Chondrocyte (in vitro differentiated cells): ENCODE measurements around the gene PROM1. TPM values are rescaled to one million over a fixed set of nuclear protein-coding genes. Genes with fewer than 3 reads are reported as not detected.
A peak's percentile ranks its signal among the peaks of the same experiment; 100 is the strongest.

Experiments used
- DNase-seq: peaks from one replicate; pipeline ENCODE4 v3.0.0; 2021; ENCODE audit warnings: mixed read lengths, low spot score
- H3K27ac Mint-ChIP-seq: one replicate; pipeline ENCODE4 v1.8.0; 2021; ENCODE audit warnings: mild to moderate bottlenecking, moderate library complexity, mixed read lengths; ENCODE audit not compliant: unreplicated experiment
- H3K27me3 Mint-ChIP-seq: 2 replicates; pipeline ENCODE4 v1.8.0; 2021; ENCODE audit warnings: low read depth, mixed read lengths
- H3K36me3 Mint-ChIP-seq: 2 replicates; pipeline ENCODE4 v1.8.0; 2021; ENCODE audit warnings: low read depth, mixed read lengths
- H3K4me1 Mint-ChIP-seq: 2 replicates; pipeline ENCODE4 v1.8.0; 2021; ENCODE audit warnings: low read depth, mild to moderate bottlenecking, mixed read lengths
- H3K4me3 Mint-ChIP-seq: one replicate; pipeline ENCODE4 v1.8.0; 2021; ENCODE audit warnings: mild to moderate bottlenecking, moderate library complexity, mixed read lengths; ENCODE audit not compliant: unreplicated experiment
- H3K9me3 Mint-ChIP-seq: 2 replicates; pipeline ENCODE4 v1.8.0; 2021; ENCODE audit warnings: low read depth, mixed read lengths
- CTCF ChIP-seq: fragments of 200-600 bp; sonication (generic); IDR thresholded peaks from 2 replicates; pipeline ENCODE4 v1.5.0; 2021; ENCODE audit warnings: antibody characterized with exemption, mild to moderate bottlenecking, moderate library complexity
- total RNA-seq: library from RNA; stranded (reverse); gene quantifications from 3 replicates; pipeline ENCODE4 v1.2.1, GENCODE V29; 2021

The PROM1 gene
- total RNA-seq, 1 donor from 2014 or later, result 0.10 TPM

DNA sequence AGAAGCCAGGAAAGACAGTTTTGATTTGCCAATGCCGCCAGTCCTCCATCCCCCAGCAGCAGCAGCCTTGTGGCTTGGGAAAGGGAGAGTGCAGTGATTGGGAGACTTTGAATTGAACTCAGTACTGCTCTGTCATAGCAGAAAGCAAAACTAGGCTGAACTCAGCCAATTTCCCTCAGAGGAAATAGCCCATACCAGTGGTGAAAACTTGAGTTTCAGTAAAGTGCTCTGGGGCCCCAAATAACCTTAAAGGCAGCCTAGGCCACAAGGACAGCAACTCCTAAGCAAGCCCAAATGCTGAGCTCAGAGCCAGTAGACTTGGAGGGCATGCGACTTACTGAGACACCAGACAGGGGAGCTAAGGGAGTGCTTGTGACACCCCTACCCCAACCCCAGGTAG is 2.0 kb upstream of the PROM1 start:
- Mint-ChIP-seq H3K27me3 (peaks cover 71% of the 10 kb centered on the region), H3K27ac (no peak overlapping the region), H3K36me3 (no peaks in the 10 kb centered on the region), H3K9me3 (no peaks in the 10 kb centered on the region), H3K4me3 (no peak overlapping the region), H3K4me1 (peaks cover 25% of the 10 kb centered on the region)
- no peak for TF ChIP-seq CTCF
- no peak for DNase-seq

DNA sequence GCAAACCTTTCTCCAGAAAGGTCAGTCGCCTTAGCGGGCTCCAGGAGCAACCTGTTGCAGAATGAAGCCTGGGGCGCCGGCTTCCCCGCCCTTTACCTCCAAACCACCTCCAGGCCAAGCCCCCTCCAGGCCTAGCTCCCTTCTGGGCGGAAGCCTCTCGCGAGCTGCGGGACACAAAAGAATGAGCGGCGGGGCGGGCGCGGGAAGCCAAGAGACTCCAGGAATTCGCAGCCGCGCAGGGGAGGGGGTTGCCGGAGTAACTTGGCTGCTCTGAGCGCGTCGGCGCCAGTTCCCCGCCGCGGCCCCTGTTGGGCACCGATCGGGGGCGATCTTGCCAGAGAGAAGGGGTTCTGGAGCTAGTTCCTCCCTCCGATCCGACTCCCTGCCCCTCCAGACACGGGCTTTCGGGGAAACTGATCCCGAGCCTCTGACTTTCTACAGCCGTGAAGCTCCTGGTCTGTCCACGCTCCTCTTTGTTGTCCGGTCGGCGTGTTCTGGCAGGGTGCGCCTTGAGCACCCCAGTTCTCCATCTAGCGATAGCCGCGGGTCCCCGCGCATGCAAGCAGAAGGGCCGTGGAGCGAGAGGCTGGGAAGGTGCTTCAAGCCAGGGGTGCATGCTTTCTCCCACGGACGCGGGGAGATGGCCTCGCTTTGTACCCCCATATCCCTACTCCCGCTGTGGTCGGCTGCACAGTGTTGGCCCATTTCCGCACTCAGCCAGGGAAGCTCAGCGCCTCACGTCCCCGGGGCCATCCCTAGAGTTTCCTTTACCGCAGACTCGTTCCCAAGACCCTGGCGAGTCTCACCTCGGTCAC is 1.2 kb downstream of the PROM1 start:
- Mint-ChIP-seq H3K4me1 (peaks cover 20% of the 10 kb centered on the region), H3K4me3 (peak overlapping the region; percentile 72)
- no peak for TF ChIP-seq CTCF

GRCh38 chr4:16082041-16082425 is 1.8 kb downstream of the PROM1 start:
- peaks cover 20% of the 10 kb centered on the region for H3K4me1 Mint-ChIP-seq
- H3K36me3 Mint-ChIP-seq, result no peaks in the 10 kb centered on the region
- peaks cover 71% of the 10 kb centered on the region for H3K27me3 Mint-ChIP-seq
- no peak overlapping the region for H3K27ac Mint-ChIP-seq
- H3K9me3 Mint-ChIP-seq, result no peaks in the 10 kb centered on the region
- DNase-seq, result no peak
- no peak for TF ChIP-seq CTCF
- H3K4me3 Mint-ChIP-seq, result peak overlapping the region; percentile 72

More for the DNA sequence above, 1.2 kb downstream of the PROM1 start:
- no peak for DNase-seq
- Mint-ChIP-seq H3K27ac (no peak overlapping the region), H3K27me3 (peaks cover 72% of the 10 kb centered on the region), H3K9me3 (no peaks in the 10 kb centered on the region), H3K36me3 (no peaks in the 10 kb centered on the region)

DNA sequence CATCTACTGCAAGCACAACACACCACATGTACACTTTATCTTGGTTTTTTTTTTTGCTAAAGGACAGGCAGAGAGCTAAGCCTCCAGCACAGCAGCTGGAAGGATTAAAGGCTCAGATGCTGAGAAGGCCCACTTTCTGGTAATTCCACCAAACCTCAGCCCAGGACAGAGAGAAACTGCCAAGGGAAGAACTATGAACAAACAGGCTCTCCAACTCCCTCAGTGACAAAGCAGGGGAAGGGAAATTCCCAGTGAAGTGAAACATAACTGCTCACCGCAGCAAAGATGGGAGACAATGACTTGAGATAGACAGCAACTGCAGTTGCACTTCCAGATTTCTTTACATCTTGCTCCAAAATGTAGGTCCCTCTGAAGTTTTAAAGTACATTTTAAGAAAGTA is 4.8 kb downstream of the PROM1 start:
- Mint-ChIP-seq H3K4me3 (no peak overlapping the region), H3K9me3 (no peaks in the 10 kb centered on the region), H3K27me3 (peaks cover 57% of the 10 kb centered on the region), H3K36me3 (no peaks in the 10 kb centered on the region), H3K4me1 (peaks cover 18% of the 10 kb centered on the region), H3K27ac (no peak overlapping the region)
- TF ChIP-seq CTCF, result no peak
- DNase-seq, result no peak

DNA sequence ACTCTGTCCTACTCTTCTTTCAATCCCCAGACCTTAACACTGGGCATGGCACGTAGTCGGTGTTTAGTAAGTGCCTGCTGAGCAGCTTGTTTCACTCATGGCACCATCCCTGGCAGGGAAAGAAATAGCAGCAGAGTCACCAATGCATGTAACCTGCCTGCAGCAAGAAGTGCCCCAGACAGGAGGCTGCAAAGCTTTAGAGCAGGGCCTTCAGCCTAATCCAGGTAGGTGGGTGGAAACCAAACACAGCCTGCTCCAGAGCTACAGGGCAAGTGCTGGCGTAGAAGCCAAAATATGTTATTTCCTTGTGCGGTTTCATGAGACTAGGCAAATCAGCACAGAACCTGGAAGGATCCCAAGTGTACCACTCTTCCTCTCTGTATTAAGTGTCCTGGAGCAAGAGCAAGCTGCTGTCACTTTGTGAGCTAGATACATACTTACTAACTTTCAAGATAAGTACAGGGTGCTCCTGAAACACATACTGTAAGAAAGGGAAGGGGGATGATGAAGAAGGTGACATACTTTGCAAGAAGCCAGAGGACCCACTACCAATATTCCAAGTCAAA is 5.5 kb downstream of the PROM1 start:
- Mint-ChIP-seq H3K4me1 (peaks cover 13% of the 10 kb centered on the region), H3K36me3 (no peaks in the 10 kb centered on the region), H3K9me3 (no peaks in the 10 kb centered on the region), H3K4me3 (no peak overlapping the region), H3K27me3 (peaks cover 60% of the 10 kb centered on the region), H3K27ac (no peak overlapping the region)
- no peak for DNase-seq
- no peak for TF ChIP-seq CTCF
